DND-41 (cell line): ENCODE data around the gene STXBP4.

Experiments used
- ATAC-seq: fragments of 200-7000 bp; cut with Tn5 transposase; 3 replicates; pipeline ENCODE4 v1.9.1; 2021; ENCODE audit warnings: low read depth; ENCODE audit not compliant: insufficient read depth
- DNase-seq: peaks from one replicate; pipeline ENCODE4 v3.0.0-alpha.2; 2020
- H2AFZ ChIP-seq: 2 replicates; pipeline ENCODE4 v1.6.0; 2012; ENCODE audit warnings: low read depth, low read length
- H3K27ac ChIP-seq: 2 replicates; pipeline ENCODE4 v1.5.1; 2012; ENCODE audit warnings: low read length, inconsistent platforms
- H3K27me3 ChIP-seq: fragments of 200-600 bp; sonication (generic); 2 replicates; pipeline ENCODE4 v1.6.0; 2012; ENCODE audit warnings: low read length, mild to moderate bottlenecking, inconsistent platforms; ENCODE audit not compliant: insufficient read depth, poor library complexity
- H3K36me3 ChIP-seq: 2 replicates; pipeline ENCODE4 v1.5.1; 2012; ENCODE audit warnings: low read length, inconsistent platforms; ENCODE audit not compliant: insufficient read depth
- H3K4me1 ChIP-seq: 2 replicates; pipeline ENCODE4 v1.5.1; 2012; ENCODE audit warnings: mild to moderate bottlenecking, low read length; ENCODE audit not compliant: insufficient read depth
- H3K4me2 ChIP-seq: 2 replicates; pipeline ENCODE4 v1.6.0; 2012; ENCODE audit warnings: mild to moderate bottlenecking, moderate library complexity, low read length, inconsistent platforms; ENCODE audit not compliant: insufficient read depth
- H3K4me3 ChIP-seq, 2 experiments: fragments of 200-600 bp in 1 of 2; shearing (Covaris generic) in 1 of 2; 2 replicates each; pipeline ENCODE4 v1.5.1; 2012 to 2016; ENCODE audit warnings: inconsistent platforms in 2 of 2, low read length in 2 of 2, mild to moderate bottlenecking in 2 of 2, low read depth in 1 of 2, moderate library complexity in 1 of 2
- H3K79me2 ChIP-seq: 2 replicates; pipeline ENCODE4 v1.6.0; 2012; ENCODE audit warnings: low read length, inconsistent platforms; ENCODE audit not compliant: insufficient read depth
- H3K9ac ChIP-seq: 2 replicates; pipeline ENCODE4 v1.6.0; 2012; ENCODE audit warnings: low read depth, mild to moderate bottlenecking, inconsistent platforms, low read length, moderate library complexity
- H3K9me3 ChIP-seq: 2 replicates; pipeline ENCODE4 v1.5.1; 2012; ENCODE audit warnings: low read length, moderate library complexity, mild to moderate bottlenecking, inconsistent platforms; ENCODE audit not compliant: insufficient read depth, severe bottlenecking
- H4K20me1 ChIP-seq: 2 replicates; pipeline ENCODE4 v1.6.0; 2012; ENCODE audit warnings: low read length; ENCODE audit not compliant: insufficient read depth
- CTCF ChIP-seq: IDR thresholded peaks from 2 replicates; pipeline ENCODE4 v1.5.1; 2012; ENCODE audit warnings: borderline replicate concordance, low read length, moderate library complexity, mild to moderate bottlenecking; ENCODE audit not compliant: poor library complexity, severe bottlenecking; ENCODE audit errors: extremely low read depth
- EZH2 ChIP-seq: IDR thresholded peaks from 3 replicates; pipeline ENCODE4 v1.6.1; 2012; ENCODE audit warnings: borderline replicate concordance, low read depth, mild to moderate bottlenecking, moderate library complexity, low read length, inconsistent platforms; ENCODE audit not compliant: severe bottlenecking

Gene STXBP4

GRCh38 chr17:55144518-55144917, 176.0 kb downstream of the STXBP4 start:
- H3K4me2 ChIP-seq, result no peak overlapping the region
- ATAC-seq (no peak), DNase-seq (no peak)
- no peak overlapping the region for H3K27ac ChIP-seq
- no peak overlapping the region for H2AFZ ChIP-seq
- H3K27me3 ChIP-seq, result no peaks in the 10 kb centered on the region
- no peak for TF ChIP-seq EZH2
- TF ChIP-seq CTCF, result no peak
- no peaks in the 10 kb centered on the region for H3K9me3 ChIP-seq
- H3K36me3 ChIP-seq, result no peaks in the 10 kb centered on the region
- H3K9ac ChIP-seq, result no peak overlapping the region
- no peaks in the 10 kb centered on the region for H3K79me2 ChIP-seq
- H4K20me1 ChIP-seq, result no peaks in the 10 kb centered on the region
- H3K4me1 ChIP-seq, result no peaks in the 10 kb centered on the region
- H3K4me3 ChIP-seq, result no peak overlapping the region

GRCh38 chr17:55149485-55149884, 180.9 kb downstream of the STXBP4 start:
- no peaks in the 10 kb centered on the region for H3K79me2 ChIP-seq
- H4K20me1 ChIP-seq, result no peaks in the 10 kb centered on the region
- no peak overlapping the region for H3K4me2 ChIP-seq
- no peaks in the 10 kb centered on the region for H3K9me3 ChIP-seq
- H3K36me3 ChIP-seq, result no peaks in the 10 kb centered on the region
- H2AFZ ChIP-seq, result no peak overlapping the region
- H3K27me3 ChIP-seq, result no peaks in the 10 kb centered on the region
- H3K9ac ChIP-seq, result no peak overlapping the region
- DNase-seq (no peak), ATAC-seq (no peak)
- no peak for TF ChIP-seq CTCF
- no peak for TF ChIP-seq EZH2
- H3K4me1 ChIP-seq, result no peaks in the 10 kb centered on the region
- no peak overlapping the region for H3K4me3 ChIP-seq
- no peak overlapping the region for H3K27ac ChIP-seq

DNA sequence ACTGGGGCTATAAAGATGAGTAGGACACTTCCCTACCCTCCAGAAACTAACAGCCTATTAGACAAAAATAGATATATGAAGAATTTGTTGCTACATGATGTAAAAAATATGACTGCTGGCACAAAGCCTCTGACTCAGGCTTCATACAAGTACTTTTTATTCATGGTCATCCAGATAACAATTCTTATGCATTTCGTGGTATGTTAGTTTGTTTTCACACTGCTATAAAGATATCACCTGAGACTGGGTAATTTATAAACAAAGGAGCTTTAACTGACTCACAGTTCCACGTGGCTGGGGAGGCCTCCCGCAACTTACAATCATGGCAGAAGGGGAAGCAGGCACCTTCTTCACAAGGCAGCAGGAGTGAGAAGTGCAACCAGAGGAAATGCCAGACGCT, 183.7 kb downstream of the STXBP4 start:
- no peak for TF ChIP-seq CTCF
- no peak for TF ChIP-seq EZH2
- H3K4me1 ChIP-seq, result no peaks in the 10 kb centered on the region
- H3K27me3 ChIP-seq, result no peaks in the 10 kb centered on the region
- H3K4me2 ChIP-seq, result no peak overlapping the region
- no peak for ATAC-seq
- no peak overlapping the region for H3K27ac ChIP-seq
- H3K9ac ChIP-seq, result no peak overlapping the region
- no peaks in the 10 kb centered on the region for H3K36me3 ChIP-seq
- H3K4me3 ChIP-seq, result no peak overlapping the region
- no peaks in the 10 kb centered on the region for H3K79me2 ChIP-seq
- no peaks in the 10 kb centered on the region for H4K20me1 ChIP-seq
- H2AFZ ChIP-seq, result no peak overlapping the region
- DNase-seq, result no peak
- H3K9me3 ChIP-seq, result no peaks in the 10 kb centered on the region

- Histone ChIP-seq H4K20me1 (no peaks in the 10 kb centered on the region), H3K27me3 (no peaks in the 10 kb centered on the region), H3K4me1 (no peaks in the 10 kb centered on the region), H3K9ac (no peak overlapping the region), H2AFZ (no peak overlapping the region), H3K79me2 (no peaks in the 10 kb centered on the region), H3K9me3 (no peaks in the 10 kb centered on the region), H3K36me3 (no peaks in the 10 kb centered on the region), H3K4me3 (no peak overlapping the region), H3K27ac (no peak overlapping the region), H3K4me2 (no peak overlapping the region)
- ATAC-seq, result 0 out of 3 replicates have a peak, but pooled peaks have one; percentile 17
- no peak for TF ChIP-seq CTCF
- no peak for TF ChIP-seq EZH2
- DNase-seq, result no peak
Measured at GRCh38 chr17:55154101-55154500, 185.5 kb downstream of the STXBP4 start.
